Measurements from ENCODE around the gene IFNK. TPM values are rescaled to one million over a fixed set of nuclear protein-coding genes. Genes with fewer than 3 reads are reported as not detected.
A peak's percentile ranks its signal among the peaks of the same experiment; 100 is the strongest.

IFNK gene
- total and polyA plus RNA-seq, 2 experiments from 2014 or later: not detected

DNA sequence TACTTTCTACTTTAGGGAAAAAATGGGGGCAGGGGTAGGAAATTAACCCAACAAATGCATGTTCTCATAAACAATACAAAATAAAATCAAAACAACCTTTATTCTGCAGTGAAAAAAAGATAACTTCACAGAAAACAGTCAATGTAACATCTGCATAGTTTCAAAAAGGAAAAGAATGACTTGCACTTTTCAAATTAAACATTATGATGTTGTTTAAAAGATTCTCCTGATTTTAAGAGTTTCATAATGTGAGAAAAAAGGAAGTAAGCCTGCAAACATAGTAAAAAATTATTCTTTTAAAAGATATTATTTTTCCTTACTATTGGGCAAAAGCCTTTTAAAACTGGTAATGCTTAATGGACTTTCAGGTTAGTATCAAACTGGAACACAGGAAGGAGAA lies 41.6 kb downstream of the IFNK start:
- no peak overlapping the region for H3K4me3 ChIP-seq
- H3K27ac ChIP-seq: no peak overlapping the region
- no peaks in the 10 kb centered on the region for H3K27me3 ChIP-seq
- no peaks in the 10 kb centered on the region for H3K9me2 ChIP-seq (replicated peaks; ENCODE audit: insufficient read depth)
- no peaks in the 10 kb centered on the region for H3K9me3 ChIP-seq (ENCODE audit: low read depth)
- no peak for TF ChIP-seq EZH2 (IDR thresholded peaks at IDR 0.05; ENCODE audit: borderline replicate concordance)
- TF ChIP-seq, protein P1, sequence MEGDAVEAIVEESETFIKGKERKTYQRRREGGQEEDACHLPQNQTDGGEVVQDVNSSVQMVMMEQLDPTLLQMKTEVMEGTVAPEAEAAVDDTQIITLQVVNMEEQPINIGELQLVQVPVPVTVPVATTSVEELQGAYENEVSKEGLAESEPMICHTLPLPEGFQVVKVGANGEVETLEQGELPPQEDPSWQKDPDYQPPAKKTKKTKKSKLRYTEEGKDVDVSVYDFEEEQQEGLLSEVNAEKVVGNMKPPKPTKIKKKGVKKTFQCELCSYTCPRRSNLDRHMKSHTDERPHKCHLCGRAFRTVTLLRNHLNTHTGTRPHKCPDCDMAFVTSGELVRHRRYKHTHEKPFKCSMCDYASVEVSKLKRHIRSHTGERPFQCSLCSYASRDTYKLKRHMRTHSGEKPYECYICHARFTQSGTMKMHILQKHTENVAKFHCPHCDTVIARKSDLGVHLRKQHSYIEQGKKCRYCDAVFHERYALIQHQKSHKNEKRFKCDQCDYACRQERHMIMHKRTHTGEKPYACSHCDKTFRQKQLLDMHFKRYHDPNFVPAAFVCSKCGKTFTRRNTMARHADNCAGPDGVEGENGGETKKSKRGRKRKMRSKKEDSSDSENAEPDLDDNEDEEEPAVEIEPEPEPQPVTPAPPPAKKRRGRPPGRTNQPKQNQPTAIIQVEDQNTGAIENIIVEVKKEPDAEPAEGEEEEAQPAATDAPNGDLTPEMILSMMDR (IDR thresholded peaks at IDR 0.05; ENCODE audit: poor library complexity): no peak
- TF ChIP-seq EZH2phosphoT487 (IDR thresholded peaks at IDR 0.05; ENCODE audit: low read depth, severe bottlenecking, unreplicated experiment): no peak
- peaks cover 10% of the 10 kb centered on the region for H3K4me1 ChIP-seq (ENCODE audit: insufficient read depth)
- no peak overlapping the region for H3K4me2 ChIP-seq
- no peaks in the 10 kb centered on the region for H4K20me1 ChIP-seq (ENCODE audit: insufficient read depth, poor library complexity, severe bottlenecking)
- no peak for DNase-seq (ENCODE audit: low spot score)
- no peaks in the 10 kb centered on the region for H3K36me3 ChIP-seq (replicated peaks; ENCODE audit: insufficient read depth, low read depth)
- H3K79me2 ChIP-seq: peaks cover 40% of the 10 kb centered on the region
- no peak overlapping the region for H2AFZ ChIP-seq

- peaks cover 10% of the 10 kb centered on the region for H3K4me1 ChIP-seq (ENCODE audit: insufficient read depth)
- WGBS (ENCODE audit: low lambda C conversion rate, missing lambda C conversion rate): 96% methylated on average over 1 of the region's 1 CpG
- H4K20me1 ChIP-seq (ENCODE audit: insufficient read depth, poor library complexity, severe bottlenecking): no peaks in the 10 kb centered on the region
- H3K9me3 ChIP-seq (ENCODE audit: low read depth): no peaks in the 10 kb centered on the region
- H3K4me3 ChIP-seq: no peak overlapping the region
- peaks cover 45% of the 10 kb centered on the region for H3K79me2 ChIP-seq
- no peaks in the 10 kb centered on the region for H3K36me3 ChIP-seq (replicated peaks; ENCODE audit: insufficient read depth, low read depth)
- H3K27me3 ChIP-seq: no peaks in the 10 kb centered on the region
- no peak overlapping the region for H2AFZ ChIP-seq
- no peaks in the 10 kb centered on the region for H3K9me2 ChIP-seq (replicated peaks; ENCODE audit: insufficient read depth)
- no peak overlapping the region for H3K4me2 ChIP-seq
- DNase-seq (ENCODE audit: low spot score): no peak
- H3K27ac ChIP-seq: no peak overlapping the region
- no peak for TF ChIP-seq EZH2phosphoT487 (IDR thresholded peaks at IDR 0.05; ENCODE audit: low read depth, severe bottlenecking, unreplicated experiment)
- TF ChIP-seq, protein P1 (IDR thresholded peaks at IDR 0.05; ENCODE audit: poor library complexity): no peak
- TF ChIP-seq EZH2 (IDR thresholded peaks at IDR 0.05; ENCODE audit: borderline replicate concordance): no peak
Measured at GRCh38 chr9:27566118-27566517, 42.0 kb downstream of the IFNK start.

DNA sequence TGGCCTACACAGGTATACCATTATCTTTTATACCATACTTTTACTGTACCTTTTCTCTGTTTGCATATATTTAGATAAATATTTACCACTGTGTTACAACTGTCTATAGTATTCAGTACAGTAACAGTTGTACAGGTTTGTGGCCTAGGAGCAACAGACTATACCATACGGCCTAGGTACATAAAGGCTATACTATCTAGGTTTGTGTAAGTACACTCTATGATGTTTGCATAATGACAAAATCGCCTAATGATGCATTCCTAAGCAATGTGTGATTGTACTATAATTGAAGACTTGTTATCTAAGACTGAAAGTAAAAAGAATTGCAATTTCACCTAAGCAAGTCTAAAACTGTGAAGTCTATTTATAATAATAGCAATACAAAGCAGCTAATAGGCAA lies 45.3 kb downstream of the IFNK start:
- Histone ChIP-seq H4K20me1 (ENCODE audit: insufficient read depth, poor library complexity, severe bottlenecking) (no peaks in the 10 kb centered on the region), H3K9me2 (replicated peaks; ENCODE audit: insufficient read depth) (no peaks in the 10 kb centered on the region), H3K9me3 (ENCODE audit: low read depth) (no peaks in the 10 kb centered on the region), H3K4me3 (no peak overlapping the region), H3K27ac (peak overlapping the region; percentile 64), H3K79me2 (peaks cover 56% of the 10 kb centered on the region), H3K36me3 (replicated peaks; ENCODE audit: insufficient read depth, low read depth) (no peaks in the 10 kb centered on the region), H3K27me3 (no peaks in the 10 kb centered on the region), H3K4me2 (no peak overlapping the region), H3K4me1 (ENCODE audit: insufficient read depth) (peaks cover 19% of the 10 kb centered on the region), H2AFZ (no peak overlapping the region)
- peak; percentile 23 for DNase-seq (ENCODE audit: low spot score)
- no peak for TF ChIP-seq EZH2phosphoT487 (IDR thresholded peaks at IDR 0.05; ENCODE audit: low read depth, severe bottlenecking, unreplicated experiment)
- TF ChIP-seq, protein P1 (IDR thresholded peaks at IDR 0.05; ENCODE audit: poor library complexity): no peak
- TF ChIP-seq EZH2 (IDR thresholded peaks at IDR 0.05; ENCODE audit: borderline replicate concordance): no peak
- WGBS (ENCODE audit: low lambda C conversion rate, missing lambda C conversion rate): 49% methylated on average over 2 of the region's 2 CpGs

DNA sequence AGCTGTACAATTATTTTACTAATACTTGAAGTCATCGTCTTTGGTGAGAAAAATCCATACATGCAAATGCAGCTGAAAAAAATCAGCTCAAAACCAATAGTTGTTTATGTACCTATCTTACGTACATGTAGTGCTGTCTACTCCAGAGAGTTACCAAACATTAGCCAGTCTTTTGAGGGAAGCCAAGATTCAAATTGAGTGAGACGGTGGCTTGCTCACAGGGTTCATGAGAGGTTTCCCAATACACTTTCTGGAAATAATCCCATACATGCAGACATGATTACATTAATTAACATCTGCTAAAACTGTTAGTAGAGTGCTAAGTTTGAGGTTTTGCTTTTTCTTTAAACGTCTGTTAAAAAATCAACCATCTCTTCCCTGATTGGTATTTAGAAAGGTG lies 46.9 kb downstream of the IFNK start:
- H3K9me3 ChIP-seq (ENCODE audit: low read depth): no peaks in the 10 kb centered on the region
- 96% methylated on average over 4 of the region's 4 CpGs for WGBS (ENCODE audit: low lambda C conversion rate, missing lambda C conversion rate)
- H3K79me2 ChIP-seq: peaks cover 53% of the 10 kb centered on the region
- H3K4me1 ChIP-seq (ENCODE audit: insufficient read depth): peaks cover 19% of the 10 kb centered on the region
- TF ChIP-seq, protein P1 (IDR thresholded peaks at IDR 0.05; ENCODE audit: poor library complexity): no peak
- no peak for TF ChIP-seq EZH2phosphoT487 (IDR thresholded peaks at IDR 0.05; ENCODE audit: low read depth, severe bottlenecking, unreplicated experiment)
- no peak for TF ChIP-seq EZH2 (IDR thresholded peaks at IDR 0.05; ENCODE audit: borderline replicate concordance)
- H2AFZ ChIP-seq: no peak overlapping the region
- no peaks in the 10 kb centered on the region for H4K20me1 ChIP-seq (ENCODE audit: insufficient read depth, poor library complexity, severe bottlenecking)
- H3K4me3 ChIP-seq: no peak overlapping the region
- H3K27me3 ChIP-seq: no peaks in the 10 kb centered on the region
- no peak overlapping the region for H3K4me2 ChIP-seq
- peak overlapping the region; percentile 100 for H3K27ac ChIP-seq
- H3K36me3 ChIP-seq (replicated peaks; ENCODE audit: insufficient read depth, low read depth): no peaks in the 10 kb centered on the region
- no peak for DNase-seq (ENCODE audit: low spot score)
- no peaks in the 10 kb centered on the region for H3K9me2 ChIP-seq (replicated peaks; ENCODE audit: insufficient read depth)

Data from hepatocyte (in vitro differentiated cells).